K562 (cell line): Measurements from ENCODE around the gene ANO1. TPM values are rescaled to one million over a fixed set of nuclear protein-coding genes. Genes with fewer than 3 reads are reported as not detected.

Experiments used
- ATAC-seq: fragments of 200-7000 bp; cut with Tn5 transposase; 3 replicates; pipeline ENCODE4 v1.9.1; 2020; ENCODE audit warnings: moderate library complexity
- BruUV-seq: library from RNA; stranded (reverse); fragments of 400-500 nt; replicated peaks from 2 replicates; lab custom pipeline; 2021; lab: Mats Ljungman, UMichigan
- CTCF ChIA-PET: fragments of 300-600 bp; formaldehyde crosslinking; extraction: SDS; loops from one replicate; lab custom pipeline; 2021; ENCODE audit warnings: low intra/inter-chr PET ratio; lab: Yijun Ruan, JAX
- POLR2A ChIA-PET: fragments of 300-600, 350-650 bp; sonication (Branson Sonifier 250); formaldehyde crosslinking; extraction: SDS; loops from one replicate; lab custom pipeline; 2021; ENCODE audit warnings: antibody characterized with exemption, inconsistent platforms; lab: Yijun Ruan, JAX
- DNase-seq, 4 experiments: peaks; one replicate each; pipeline versions ENCODE4 v3.0.0 to v3.0.0-alpha.2; 2011 to 2018; ENCODE audit warnings: low spot score in 3 of 4, mixed read lengths in 3 of 4; ENCODE audit errors: extremely low read depth in 1 of 4
- FAIRE-seq: peaks from 2 replicates; lab custom pipeline; 2011; peaks lifted over from hg19 to GRCh38; lab: Jason Lieb, UNC
- H2AFZ ChIP-seq: 2 replicates; pipeline ENCODE4 v1.6.0; 2011; ENCODE audit warnings: low read depth, low read length, control low read depth, inconsistent platforms
- H3K27ac ChIP-seq: fragments of 200-600 bp; 3 replicates; pipeline ENCODE4 v1.8.0; 2011; ENCODE audit warnings: low read depth, mild to moderate bottlenecking, control low read depth, inconsistent platforms, low read length, moderate library complexity, mixed read lengths; ENCODE audit errors: extremely low read depth
- H3K27me3 ChIP-seq, 2 experiments: fragments of 300-600 bp in 1 of 2; 2 replicates in 1 of 2; 3 replicates in 1 of 2; pipeline versions ENCODE4 v1.6.0 to v1.8.0; 2011; ENCODE audit warnings: inconsistent platforms in 2 of 2, low read length in 2 of 2, mild to moderate bottlenecking in 1 of 2, mixed read lengths in 1 of 2, moderate library complexity in 1 of 2; ENCODE audit not compliant: control insufficient read depth in 2 of 2, insufficient read depth in 2 of 2
- H3K36me3 ChIP-seq: fragments of 300-600 bp; 3 replicates; pipeline ENCODE4 v1.8.0; 2011; ENCODE audit warnings: mild to moderate bottlenecking, low read length, inconsistent platforms; ENCODE audit not compliant: control insufficient read depth, insufficient read depth
- H3K4me1 ChIP-seq, 2 experiments: fragments of 200-600 bp in 1 of 2; replicated peaks in 1 of 2; 2 replicates in 1 of 2; 3 replicates in 1 of 2; pipeline versions ENCODE4 v1.5.1 to v1.8.0; 2011; ENCODE audit warnings: inconsistent platforms in 2 of 2, low read length in 2 of 2, mild to moderate bottlenecking in 1 of 2, mixed read lengths in 1 of 2, moderate library complexity in 1 of 2; ENCODE audit not compliant: control insufficient read depth in 2 of 2, insufficient read depth in 2 of 2
- H3K4me2 ChIP-seq: 2 replicates; pipeline ENCODE4 v1.6.1; 2011; ENCODE audit warnings: low read length, control low read depth, inconsistent platforms, mixed read lengths; ENCODE audit not compliant: insufficient read depth
- H3K4me3 ChIP-seq: fragments of 200-600 bp; sonication (generic), shearing (Covaris generic); 2 replicates; pipeline ENCODE4 v1.5.1; 2016; ENCODE audit warnings: control low read depth, inconsistent platforms
- H3K79me2 ChIP-seq: fragments of 200-600 bp; 3 replicates; pipeline ENCODE4 v1.8.0; 2011; ENCODE audit warnings: low read length, inconsistent platforms; ENCODE audit not compliant: control insufficient read depth, insufficient read depth
- H3K9ac ChIP-seq, 2 experiments: 2 replicates each; pipeline versions ENCODE4 v1.6.0 to v1.6.1; 2011; ENCODE audit warnings: low read depth in 2 of 2, low read length in 2 of 2, control low read depth in 1 of 2, inconsistent platforms in 1 of 2, mild to moderate bottlenecking in 1 of 2, mixed read lengths in 1 of 2; ENCODE audit not compliant: insufficient read depth in 1 of 2
- H3K9me1 ChIP-seq: one replicate; pipeline ENCODE4 v1.6.0; 2011; ENCODE audit warnings: inconsistent platforms, mild to moderate bottlenecking, low read length, moderate library complexity; ENCODE audit not compliant: control insufficient read depth, insufficient read depth
- H3K9me3 ChIP-seq: replicated peaks from 2 replicates; pipeline ENCODE4 v1.5.1; 2011; ENCODE audit warnings: low read depth, low read length, inconsistent platforms; ENCODE audit not compliant: control insufficient read depth, insufficient read depth
- H4K20me1 ChIP-seq: replicated peaks from 2 replicates; pipeline ENCODE4 v1.6.1; 2011; ENCODE audit warnings: low read length, inconsistent platforms, mixed read lengths; ENCODE audit not compliant: control insufficient read depth, insufficient read depth
- ARID1B ChIP-seq: fragments of 450-650 bp; IDR thresholded peaks from 2 replicates; pipeline ENCODE4 v1.6.1; 2016; ENCODE audit warnings: antibody characterized with exemption, mild to moderate bottlenecking, inconsistent platforms
- CBX1 ChIP-seq: sonication (generic); IDR thresholded peaks from 2 replicates; pipeline ENCODE4 v1.6.1; 2016; ENCODE audit warnings: antibody characterized with exemption, low read depth, mild to moderate bottlenecking
- COPS2 ChIP-seq: fragments of 450-650 bp; conservative IDR thresholded peaks from 2 replicates; pipeline ENCODE4 v1.6.1; 2016; ENCODE audit warnings: mild to moderate bottlenecking, moderate library complexity
- ELF2 ChIP-seq: fragments of 250-450 bp; sonication (Bioruptor Pico); IDR thresholded peaks from 2 replicates; pipeline ENCODE4 v1.5.0; 2021; ENCODE audit warnings: mild to moderate bottlenecking
- GABPB1 ChIP-seq: sonication (generic); formaldehyde crosslinking; IDR thresholded peaks from 2 replicates; pipeline ENCODE4 v1.8.0; 2022; ENCODE audit warnings: mild to moderate bottlenecking, missing genetic modification reagents
- KAT8 ChIP-seq: fragments of 450-650 bp; IDR thresholded peaks from 2 replicates; pipeline ENCODE4 v1.6.1; 2016; ENCODE audit warnings: low read depth, mild to moderate bottlenecking
- KDM2B ChIP-seq: fragments of 250-450 bp; sonication (Bioruptor Pico); IDR thresholded peaks from 2 replicates; pipeline ENCODE4 v1.8.0; 2021; ENCODE audit warnings: mild to moderate bottlenecking, moderate library complexity
- MAFK ChIP-seq: IDR thresholded peaks from 2 replicates; pipeline ENCODE4 v1.6.1; 2011; ENCODE audit warnings: low read length, improper control_type of control experiment
- MYBL2 ChIP-seq, 2 experiments: fragments of 450-650 bp in 1 of 2; sonication (generic) in 1 of 2; formaldehyde crosslinking in 1 of 2; IDR thresholded peaks; 2 replicates each; pipeline versions ENCODE4 v1.6.1 to v1.8.1; 2017 to 2022; ENCODE audit warnings: borderline replicate concordance in 1 of 2, inconsistent platforms in 1 of 2, low read depth in 1 of 2, mild to moderate bottlenecking in 1 of 2, missing genetic modification reagents in 1 of 2, moderate library complexity in 1 of 2
- PCBP1 ChIP-seq: fragments of 200-400 bp; formaldehyde crosslinking; IDR thresholded peaks from 2 replicates; pipeline ENCODE4 v1.6.1; 2018; ENCODE audit warnings: mild to moderate bottlenecking, low read depth, low read length; ENCODE audit not compliant: poor library complexity, severe bottlenecking
- POLR2G ChIP-seq: fragments of 200-400 bp; formaldehyde crosslinking; IDR thresholded peaks from 2 replicates; pipeline ENCODE4 v1.6.1; 2017; ENCODE audit warnings: low read depth, mild to moderate bottlenecking, antibody characterized with exemption, low read length, moderate library complexity
- PPARD ChIP-seq: fragments of 250-450 bp; sonication (Bioruptor Pico); IDR thresholded peaks from 2 replicates; pipeline ENCODE4 v1.8.0; 2022; ENCODE audit warnings: inconsistent platforms, mild to moderate bottlenecking, moderate library complexity
- SIN3A ChIP-seq, 2 experiments: fragments of 150-350 bp in 1 of 2; IDR thresholded peaks; 2 replicates each; pipeline ENCODE4 v1.6.1; 2011 to 2016; ENCODE audit warnings: borderline replicate concordance in 2 of 2, low read depth in 2 of 2, low read length in 2 of 2, mild to moderate bottlenecking in 2 of 2, moderate library complexity in 2 of 2; ENCODE audit not compliant: control insufficient read depth in 1 of 2
- SIRT6 ChIP-seq: IDR thresholded peaks from one replicate; pipeline ENCODE4 v1.6.1; 2012; ENCODE audit warnings: low read depth, mild to moderate bottlenecking, control low read depth, inconsistent platforms, low read length, moderate library complexity
- SMAD1 ChIP-seq: fragments of 150-350 bp; IDR thresholded peaks from 2 replicates; pipeline ENCODE4 v1.6.1; 2014; ENCODE audit warnings: low read length, low read depth; ENCODE audit not compliant: partially characterized antibody
- TBL1XR1 ChIP-seq, 2 experiments: IDR thresholded peaks; 2 replicates each; pipeline ENCODE4 v1.6.1; 2012; ENCODE audit warnings: improper control_type of control experiment in 2 of 2, low read length in 2 of 2, mild to moderate bottlenecking in 1 of 2
- TEAD1 ChIP-seq, 2 experiments: fragments of 450-650 bp in 1 of 2; sonication (generic) in 1 of 2; formaldehyde crosslinking; IDR thresholded peaks; 2 replicates each; pipeline versions ENCODE4 v1.4.0 to v1.8.0; 2020 to 2022; ENCODE audit warnings: mild to moderate bottlenecking in 2 of 2, missing genetic modification reagents in 1 of 2
- XRCC4 ChIP-seq: IDR thresholded peaks from one replicate; pipeline ENCODE4 v1.6.1; 2011; ENCODE audit not compliant: insufficient read depth, insufficient read length; ENCODE audit errors: extremely low read depth
- WGBS: fragments of 100-300 bp; shearing (Covaris generic); methylation state at CpG from one replicate; pipeline ENCODE4 v1.1.6; 2016; ENCODE audit warnings: low coverage, mixed read lengths; ENCODE audit not compliant: insufficient coverage; ENCODE audit errors: missing lambda C conversion rate; 5-methylcytosine and 5-hydroxymethylcytosine counted together
- in situ Hi-C: fragments of 300-500 bp; cut with MboI; formaldehyde crosslinking; loops from 4 replicates; pipeline ENCODE4 v1.15.0; 2018; ENCODE audit warnings: inconsistent platforms, mixed read lengths
- intact Hi-C: fragments of 100-400 bp; cut with micrococcal nuclease; formaldehyde crosslinking; loops from 2 replicates; pipeline ENCODE4 v1.14.2; 2022
- polyA plus RNA-seq, 8 experiments: library from polyadenylated mRNA; depleted of rRNA in 4 of 8; stranded (reverse) in 5 of 8; unstranded in 3 of 8; fragments of >200 nt; fragmentation: Nextera tagmentation in 2 of 8; fragmentation: Illumina TruSeq in 1 of 8; extraction: Ambion mirVana in 2 of 8; extraction: Trizol in 1 of 8; gene quantifications; 2 replicates each; pipeline versions ENCODE4 v1.2.1 to v1.2.3, GENCODE V29; 2011 to 2014; ENCODE audit warnings: inconsistent platforms in 1 of 8, missing spikeins in 1 of 8
- total RNA-seq, 7 experiments: library from RNA; depleted of rRNA in 6 of 7; stranded (reverse); fragments of >200 nt in 6 of 7; fragmentation: Illumina TruSeq in 2 of 7; extraction: Trizol in 2 of 7; gene quantifications; 2 replicates each; pipeline versions ENCODE4 v1.2.1 to v1.2.3, GENCODE V29; 2011 to 2021; ENCODE audit warnings: low replicate concordance in 1 of 7
- TF ChIP-seq, protein P1 (sequence below): fragments of 450-650 bp; IDR thresholded peaks from 2 replicates; pipeline ENCODE4 v1.6.1; 2014; ENCODE audit warnings: low read depth, mild to moderate bottlenecking, moderate library complexity, borderline replicate concordance
- TF ChIP-seq, protein P2 (sequence below): fragments of 250-450 bp; sonication (Bioruptor Pico); IDR thresholded peaks from 2 replicates; pipeline ENCODE4 v1.4.0; 2020; ENCODE audit warnings: borderline replicate concordance

The ANO1 gene
- total and polyA plus RNA-seq, 9 of the 15 experiments (the other 6 are each of a cell fraction or from before 2014, with no cell fraction given), result not detected

DNA sequence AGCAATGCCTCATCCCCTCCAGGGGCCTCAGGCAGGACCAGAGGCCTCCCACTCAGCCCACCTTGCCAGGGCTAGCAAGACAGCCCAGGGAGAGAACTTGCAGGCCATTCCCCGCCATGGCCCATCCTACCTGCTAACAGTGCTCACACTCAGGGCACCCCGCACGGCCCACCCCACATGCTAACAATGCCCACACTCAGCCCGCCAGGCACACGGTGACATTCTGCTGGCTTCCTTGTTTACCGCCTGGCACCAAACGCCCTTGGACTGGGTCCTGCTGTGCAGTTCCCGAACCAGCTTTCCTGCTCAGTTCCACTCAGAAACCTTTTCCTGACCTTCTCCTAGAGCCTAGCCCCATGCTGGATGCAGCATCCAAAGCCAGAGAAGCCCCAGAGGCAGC, 91.5 kb downstream of the ANO1 start:
- Histone ChIP-seq H3K4me3 (no peak overlapping the region), H3K9ac (no peak overlapping the region), H3K9me1 (no peaks in the 10 kb centered on the region), H3K4me2 (no peak overlapping the region), H3K4me1 (peaks cover 0 to 9% of the 10 kb centered on the region in 2 experiments; a peak in 2 of 5 replicates), H3K79me2 (no peaks in the 10 kb centered on the region), H2AFZ (no peak overlapping the region), H4K20me1 (peaks cover 16% of the 10 kb centered on the region), H3K27me3 (peaks cover 28 to 70% of the 10 kb centered on the region in 2 experiments; a peak in 4 of 5 replicates), H3K36me3 (no peaks in the 10 kb centered on the region), H3K27ac (no peak overlapping the region), H3K9me3 (no peaks in the 10 kb centered on the region)
- no TSS peak for BruUV-seq
- CTCF ChIA-PET, result no interaction called here
- in situ Hi-C loops, result no loop called here
- 2% methylated on average over 8 of the region's 8 CpGs for WGBS
- POLR2A ChIA-PET, result no interaction called here
- intact Hi-C loops, result no loop called here
- TF ChIP-seq MAFK, result no peak
- no peak for TF ChIP-seq XRCC4
- no peak for TF ChIP-seq ELF2
- no peak for TF ChIP-seq COPS2
- TF ChIP-seq TBL1XR1 (IDR thresholded peaks at IDR 0.05; ENCODE audit: low read length in 2 of 2), result no peak
- TF ChIP-seq KAT8, result no peak
- no peak for TF ChIP-seq PPARD
- no peak for TF ChIP-seq ARID1B
- no peak for TF ChIP-seq GABPB1 (CRISPR knock-in tag)
- TF ChIP-seq, protein P1, sequence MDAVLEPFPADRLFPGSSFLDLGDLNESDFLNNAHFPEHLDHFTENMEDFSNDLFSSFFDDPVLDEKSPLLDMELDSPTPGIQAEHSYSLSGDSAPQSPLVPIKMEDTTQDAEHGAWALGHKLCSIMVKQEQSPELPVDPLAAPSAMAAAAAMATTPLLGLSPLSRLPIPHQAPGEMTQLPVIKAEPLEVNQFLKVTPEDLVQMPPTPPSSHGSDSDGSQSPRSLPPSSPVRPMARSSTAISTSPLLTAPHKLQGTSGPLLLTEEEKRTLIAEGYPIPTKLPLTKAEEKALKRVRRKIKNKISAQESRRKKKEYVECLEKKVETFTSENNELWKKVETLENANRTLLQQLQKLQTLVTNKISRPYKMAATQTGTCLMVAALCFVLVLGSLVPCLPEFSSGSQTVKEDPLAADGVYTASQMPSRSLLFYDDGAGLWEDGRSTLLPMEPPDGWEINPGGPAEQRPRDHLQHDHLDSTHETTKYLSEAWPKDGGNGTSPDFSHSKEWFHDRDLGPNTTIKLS, result no peak
- TF ChIP-seq SIN3A (IDR thresholded peaks at IDR 0.05; ENCODE audit: borderline replicate concordance in 2 of 2, control insufficient read depth in 1 of 2, low read depth in 2 of 2, low read length in 2 of 2), result no peak
- no peak for TF ChIP-seq TEAD1 (CRISPR knock-in tag; IDR thresholded peaks at IDR 0.05)
- TF ChIP-seq MYBL2 (IDR thresholded peaks at IDR 0.05; ENCODE audit: low read depth), result no peak
- TF ChIP-seq MYBL2 (CRISPR knock-in tag; IDR thresholded peaks at IDR 0.05; ENCODE audit: borderline replicate concordance), result no peak
- no peak for TF ChIP-seq SIRT6
- TF ChIP-seq POLR2G, result no peak
- TF ChIP-seq PCBP1, result no peak
- TF ChIP-seq, protein P2, sequence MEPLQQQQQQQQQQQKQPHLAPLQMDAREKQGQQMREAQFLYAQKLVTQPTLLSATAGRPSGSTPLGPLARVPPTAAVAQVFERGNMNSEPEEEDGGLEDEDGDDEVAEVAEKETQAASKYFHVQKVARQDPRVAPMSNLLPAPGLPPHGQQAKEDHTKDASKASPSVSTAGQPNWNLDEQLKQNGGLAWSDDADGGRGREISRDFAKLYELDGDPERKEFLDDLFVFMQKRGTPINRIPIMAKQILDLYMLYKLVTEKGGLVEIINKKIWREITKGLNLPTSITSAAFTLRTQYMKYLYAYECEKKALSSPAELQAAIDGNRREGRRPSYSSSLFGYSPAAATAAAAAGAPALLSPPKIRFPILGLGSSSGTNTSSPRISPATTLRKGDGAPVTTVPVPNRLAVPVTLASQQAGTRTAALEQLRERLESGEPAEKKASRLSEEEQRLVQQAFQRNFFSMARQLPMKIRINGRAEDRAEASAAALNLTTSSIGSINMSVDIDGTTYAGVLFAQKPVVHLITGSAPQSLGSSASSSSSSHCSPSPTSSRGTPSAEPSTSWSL, result no peak
- TF ChIP-seq SMAD1, result no peak
- TF ChIP-seq KDM2B (CRISPR knock-in tag), result no peak
- no peak for TF ChIP-seq CBX1
- FAIRE-seq, result no peak
- no peak for DNase-seq
- ATAC-seq, result no peak
